Hematopoietic multipotent progenitor cell (in vitro differentiated cells): ENCODE results near the gene LRRC15. TPM values are rescaled to one million over a fixed set of nuclear protein-coding genes. Genes with fewer than 3 reads are reported as not detected.

Experiments used
- DNase-seq, 3 donors: peaks; one replicate each; pipeline ENCODE4 v3.0.0-alpha.2; 2011 to 2015; ENCODE audit warnings: low read depth in 2 of 3, low spot score in 2 of 3
- total RNA-seq: library from RNA; depleted of rRNA; stranded (reverse); fragments of >200 nt; gene quantifications from one replicate; pipeline ENCODE4 v1.2.3, GENCODE V29; 2012

The LRRC15 gene
- not detected for total RNA-seq

- peak in 1 of 3 donors; percentile 11 for DNase-seq
Observed at GRCh38 chr3:194369522-194370279, at the start of gene LRRC15. Gene LRRC15 (minus strand): TSS chr3:194369743. CDS start chr3:194361043, 8,700 bp downstream.

- no peak for DNase-seq
Observed at GRCh38 chr3:194418671-194419070, 49.1 kb upstream of the LRRC15 start.

GRCh38 chr3:194407423-194407822 is 37.9 kb upstream of the LRRC15 start:
- DNase-seq: no peak

- DNase-seq: no peak
Observed at GRCh38 chr3:194405766-194406165, 36.2 kb upstream of the LRRC15 start.

DNA sequence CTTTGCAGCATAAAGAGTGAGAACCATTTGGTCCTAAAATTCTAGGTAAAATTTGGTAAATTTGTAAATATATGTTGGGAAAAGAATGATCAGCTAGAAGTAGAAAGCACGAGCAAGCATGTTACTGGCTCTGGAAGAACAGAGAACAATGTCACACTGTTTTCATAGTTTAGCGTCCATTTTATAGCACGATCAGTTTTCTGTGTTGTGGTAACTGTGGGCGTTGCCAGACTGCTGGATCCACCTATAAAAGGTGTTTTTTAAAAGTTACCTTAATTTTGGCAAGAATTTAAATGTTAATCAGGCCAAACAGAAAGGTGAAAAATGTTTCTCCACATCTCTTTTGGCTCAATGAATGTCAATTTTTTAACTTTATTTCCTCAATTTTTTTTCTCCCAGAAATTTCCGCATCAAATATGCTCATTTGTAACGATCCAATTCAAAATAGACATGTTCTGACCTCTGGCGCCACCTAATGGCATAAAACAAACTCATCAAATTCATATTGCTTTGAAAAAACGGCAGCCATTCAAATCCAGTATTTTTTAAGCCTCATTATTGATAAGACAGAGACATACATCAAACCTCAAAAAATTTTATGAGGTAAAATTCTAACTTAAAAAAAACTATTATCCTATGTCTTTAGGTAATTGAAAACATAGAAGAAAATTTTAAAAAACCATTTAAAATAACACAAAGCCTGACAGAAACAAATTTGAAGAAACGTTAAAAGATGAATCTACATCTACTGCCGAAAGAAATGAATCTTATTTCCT is 35.0 kb upstream of the LRRC15 start:
- peak; percentile 42 to 69 (median 49) for DNase-seq

- DNase-seq: no peak
Observed at GRCh38 chr3:194401868-194402329, 32.4 kb upstream of the LRRC15 start.

GRCh38 chr3:194401346-194401745 is 31.8 kb upstream of the LRRC15 start:
- no peak for DNase-seq

- DNase-seq: peak in 1 of 3 donors; percentile 23
Observed at GRCh38 chr3:194399874-194400411, 30.4 kb upstream of the LRRC15 start.

DNA sequence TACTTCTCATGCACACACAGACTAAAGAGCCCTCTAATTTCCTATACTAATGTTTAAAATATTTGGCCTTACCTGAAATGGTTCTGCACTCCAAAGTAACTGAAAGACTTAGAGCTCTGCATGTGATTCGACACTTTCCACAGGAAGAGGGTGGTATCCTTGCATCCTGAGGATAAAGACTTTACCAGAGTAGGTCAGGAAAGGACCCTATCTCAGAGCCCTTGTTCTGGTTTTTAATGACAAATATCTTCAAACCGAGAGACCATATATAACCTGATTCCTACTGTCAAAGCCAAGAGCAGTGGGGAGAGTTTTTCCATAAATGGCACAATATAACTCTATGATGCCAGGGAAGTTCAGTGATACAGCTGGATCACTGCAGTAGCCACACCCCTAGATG is 29.6 kb upstream of the LRRC15 start, which contains the start of gene GP5:
TSS of gene GP5 (minus strand) at position 101 of the 400 bp plus-strand sequence. CDS start 984 bp downstream, outside the sequence.
- DNase-seq: peak in 1 of 3 donors; percentile 28

GRCh38 chr3:194397757-194398312 is 28.3 kb upstream of the LRRC15 start:
- peak in 2 of 3 donors; percentile 37 to 40 for DNase-seq

GRCh38 chr3:194396859-194397756 is 27.6 kb upstream of the LRRC15 start:
- DNase-seq: peak; percentile 34 to 90 (median 75)

GRCh38 chr3:194396539-194396858 is 27.0 kb upstream of the LRRC15 start:
- no peak for DNase-seq

GRCh38 chr3:194395778-194396538 is 26.4 kb upstream of the LRRC15 start:
- DNase-seq: peak; percentile 26 to 66 (median 58)

GRCh38 chr3:194395212-194395611 is 25.7 kb upstream of the LRRC15 start:
- DNase-seq: no peak

DNA sequence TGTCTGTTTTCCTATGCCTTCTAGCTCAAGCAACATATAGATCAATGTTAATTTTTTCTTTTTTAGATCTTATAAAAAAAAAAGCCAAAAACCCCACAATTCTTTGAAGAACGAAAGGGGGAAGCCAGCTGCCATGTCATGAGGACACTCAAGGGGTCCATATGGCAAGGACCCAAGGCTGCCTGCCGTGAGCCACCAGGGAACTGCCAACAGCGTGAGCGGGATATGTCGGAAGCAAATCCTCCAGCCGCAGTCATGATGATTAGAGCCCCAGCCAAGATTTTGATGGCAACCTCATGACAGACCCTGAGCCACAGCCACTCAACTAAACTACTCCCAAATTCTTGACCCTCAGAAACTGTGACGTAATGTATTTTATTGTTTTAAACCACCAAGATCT is 23.0 kb upstream of the LRRC15 start:
- DNase-seq: no peak

GRCh38 chr3:194390835-194391234 is 21.3 kb upstream of the LRRC15 start:
- no peak for DNase-seq

DNA sequence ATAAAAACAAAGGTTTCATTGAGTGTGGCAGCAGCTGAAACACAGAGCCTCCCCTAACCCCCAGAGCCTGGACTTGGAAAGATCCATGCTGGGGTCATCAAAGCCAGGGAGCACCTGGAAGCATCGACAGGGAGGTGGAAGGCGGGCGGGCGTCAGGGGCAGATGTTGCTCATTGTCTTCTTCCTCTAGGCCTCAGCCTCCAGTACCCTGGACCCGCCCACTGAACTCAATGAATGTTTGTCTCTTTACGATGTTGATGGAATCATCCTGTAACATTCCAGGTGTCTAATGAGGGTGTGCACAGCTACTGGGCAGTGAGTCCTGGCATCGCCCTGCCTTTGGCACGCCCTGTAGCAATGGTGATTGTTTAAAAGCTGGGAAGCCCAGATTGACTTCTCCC is 19.7 kb upstream of the LRRC15 start:
- no peak for DNase-seq

DNA sequence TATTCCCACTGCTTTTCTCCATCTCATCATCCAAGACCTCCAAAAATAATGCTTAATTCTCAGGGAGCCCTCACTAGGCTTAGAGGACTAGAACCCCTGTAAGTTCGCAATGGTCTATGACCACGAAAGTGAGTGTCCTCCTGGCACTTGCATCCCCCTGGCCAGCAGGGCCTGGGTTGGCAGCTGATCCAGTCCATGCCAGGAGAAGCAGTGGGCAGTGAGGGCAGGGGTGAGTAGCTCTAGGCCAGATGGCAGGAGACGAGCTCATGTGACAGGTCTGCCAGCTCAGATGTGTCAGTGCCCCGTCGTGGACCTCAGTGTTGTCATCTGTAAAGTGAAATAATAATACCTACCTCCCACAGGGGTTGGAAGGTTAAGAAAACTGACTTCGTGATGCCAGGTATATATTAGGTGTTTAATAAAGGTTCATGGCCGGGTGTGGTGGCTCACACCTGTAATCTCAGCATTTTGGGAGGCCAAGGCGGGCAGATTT is 18.4 kb upstream of the LRRC15 start:
- no peak for DNase-seq

- no peak for DNase-seq
Observed at GRCh38 chr3:194387276-194387675, 17.7 kb upstream of the LRRC15 start.
